ENCODE measurements around the gene DGCR2.

The DGCR2 gene

DNA sequence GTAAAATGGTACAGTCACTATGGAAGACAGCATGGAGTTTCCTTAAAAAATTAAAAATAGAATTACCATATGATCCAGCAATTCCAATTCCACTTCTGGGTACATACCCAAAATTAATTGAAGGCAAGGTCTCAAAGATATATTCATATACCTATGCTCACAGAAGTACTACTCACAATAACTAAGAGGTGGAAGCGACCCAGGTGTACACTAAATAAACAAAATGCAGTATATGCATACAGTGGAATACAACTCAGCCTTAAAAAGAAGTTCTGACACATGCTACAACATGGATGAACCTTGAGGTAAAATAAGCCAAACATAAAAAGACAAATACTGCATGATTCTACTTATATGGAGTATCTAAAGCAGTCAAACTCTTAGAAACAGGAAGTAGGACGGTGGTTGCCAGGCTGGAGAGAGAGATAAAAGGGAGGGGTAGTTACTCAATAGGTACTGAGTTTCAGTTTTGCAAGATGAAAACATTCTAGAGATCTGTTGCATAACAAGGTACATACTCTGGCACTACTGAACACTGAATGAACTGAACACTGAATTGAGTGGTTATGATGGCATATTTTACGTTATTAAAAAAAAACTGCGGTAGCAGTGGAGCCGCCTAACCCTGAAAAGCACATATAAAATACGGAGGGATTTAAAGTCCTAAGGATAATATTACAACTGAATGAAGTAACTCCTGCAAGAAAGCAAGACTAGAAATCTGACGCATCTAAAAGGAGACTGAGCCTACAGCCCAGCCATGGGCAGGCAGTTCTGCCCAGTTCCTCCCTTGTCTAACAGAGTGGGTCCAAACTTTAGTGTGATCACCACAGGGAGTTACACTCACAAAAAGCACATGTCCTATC is 12.8 kb downstream of the DGCR2 start:
- TF ChIP-seq CTCF (IDR thresholded peaks at IDR 0.05; ENCODE audit: low read depth, low read length, missing control alignments), result no peak
- no peak for DNase-seq (ENCODE audit: low read depth)
- H3K4me3 ChIP-seq (ENCODE audit: low read depth, low read length), result no peak overlapping the region
- in situ Hi-C loops (cut with HindIII; ENCODE audit: low sequenced_read_pairs), result no loop called here

DNA sequence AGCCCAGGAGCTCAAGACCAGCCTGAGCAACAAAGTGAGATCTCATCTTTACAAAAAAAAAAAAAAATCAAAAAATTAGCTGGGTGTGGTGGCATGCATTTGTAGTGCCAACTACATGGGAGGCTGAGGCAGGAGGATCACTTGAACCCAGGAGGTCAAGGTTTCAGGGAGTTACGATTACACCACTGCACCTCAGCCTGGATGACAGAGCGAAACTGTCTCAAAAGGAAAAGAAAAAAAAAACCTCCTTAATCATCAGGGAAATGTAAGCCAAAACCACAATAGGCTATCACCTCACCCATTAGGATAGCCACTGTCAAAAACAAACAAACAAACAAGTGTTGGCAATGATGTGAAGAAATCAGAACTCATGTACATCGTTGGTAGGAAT is 13.4 kb downstream of the DGCR2 start:
- H3K4me3 ChIP-seq (ENCODE audit: low read depth, low read length), result no peak overlapping the region
- DNase-seq (ENCODE audit: low read depth), result no peak
- TF ChIP-seq CTCF (IDR thresholded peaks at IDR 0.05; ENCODE audit: low read depth, low read length, missing control alignments), result no peak
- in situ Hi-C loops (cut with HindIII; ENCODE audit: low sequenced_read_pairs), result no loop called here

- no peak for DNase-seq (ENCODE audit: low read depth)
- TF ChIP-seq CTCF (IDR thresholded peaks at IDR 0.05; ENCODE audit: low read depth, low read length, missing control alignments), result no peak
- in situ Hi-C loops (cut with HindIII; ENCODE audit: low sequenced_read_pairs), result no loop called here
- no peak overlapping the region for H3K4me3 ChIP-seq (ENCODE audit: low read depth, low read length)
Measured at GRCh38 chr22:19107730-19108074, 14.5 kb downstream of the DGCR2 start.

- in situ Hi-C loops (cut with HindIII; ENCODE audit: low sequenced_read_pairs), result no loop called here
- no peak for DNase-seq (ENCODE audit: low read depth)
- no peak overlapping the region for H3K4me3 ChIP-seq (ENCODE audit: low read depth, low read length)
- TF ChIP-seq CTCF (IDR thresholded peaks at IDR 0.05; ENCODE audit: low read depth, low read length, missing control alignments), result no peak
Measured at GRCh38 chr22:19106886-19107729, 15.1 kb downstream of the DGCR2 start.

DNA sequence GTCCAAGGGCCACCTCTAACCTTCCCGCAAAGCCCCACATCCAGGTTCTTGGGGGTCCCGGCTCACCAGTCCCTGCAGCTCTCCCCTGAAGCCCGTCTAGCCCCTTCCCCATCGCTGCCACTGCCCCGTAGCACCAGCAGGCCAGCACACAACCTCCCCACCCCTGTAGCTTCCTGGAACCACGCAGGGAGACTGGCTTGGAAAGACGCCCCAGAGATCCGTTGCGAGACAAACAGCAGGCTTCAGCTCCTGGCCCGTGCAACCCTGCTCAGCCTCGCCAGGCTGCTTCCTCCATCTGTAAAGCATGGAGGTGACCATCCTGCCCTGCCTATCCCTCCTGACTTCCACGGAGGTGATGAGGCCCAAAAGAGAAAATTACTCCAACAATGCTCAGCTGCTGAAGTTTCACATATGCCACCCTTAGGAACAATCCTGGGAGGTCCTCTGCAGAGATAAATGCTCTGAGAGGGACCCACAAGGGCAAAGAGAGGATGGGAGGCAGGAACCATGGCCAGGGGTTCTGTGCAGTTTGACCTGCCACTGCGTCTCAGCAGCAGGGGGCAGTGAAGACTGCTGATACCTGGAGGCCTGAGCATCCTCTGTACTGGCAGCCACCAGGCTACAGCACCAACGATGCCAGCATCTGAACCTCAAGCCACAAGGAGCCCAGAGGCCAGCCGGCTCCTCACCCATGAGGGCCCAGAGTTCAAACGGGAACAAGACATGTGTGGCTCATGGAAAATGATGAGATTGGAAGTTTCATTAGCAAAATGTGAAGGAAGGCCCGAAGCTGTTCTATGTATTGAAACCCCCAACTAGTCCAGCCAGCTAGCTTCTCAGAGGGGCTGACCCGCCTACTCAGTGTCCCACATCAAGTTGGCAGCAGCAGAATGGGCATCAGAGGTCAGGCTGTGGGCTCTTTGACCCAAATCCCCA is 16.1 kb downstream of the DGCR2 start:
- in situ Hi-C loops (cut with HindIII; ENCODE audit: low sequenced_read_pairs), result no loop called here
- DNase-seq (ENCODE audit: low read depth), result no peak
- TF ChIP-seq CTCF (IDR thresholded peaks at IDR 0.05; ENCODE audit: low read depth, low read length, missing control alignments), result no peak
- H3K4me3 ChIP-seq (ENCODE audit: low read depth, low read length), result no peak overlapping the region

GRCh38 chr22:19105456-19105855 is 16.8 kb downstream of the DGCR2 start:
- in situ Hi-C loops (cut with HindIII; ENCODE audit: low sequenced_read_pairs), result no loop called here
- no peak for TF ChIP-seq CTCF (IDR thresholded peaks at IDR 0.05; ENCODE audit: low read depth, low read length, missing control alignments)
- DNase-seq (ENCODE audit: low read depth), result no peak
- H3K4me3 ChIP-seq (ENCODE audit: low read depth, low read length), result no peak overlapping the region

All from astrocyte of the cerebellum (primary cell).